Measurements from ENCODE around the gene SLC35A2.

SLC35A2 gene

GRCh38 chrX:48897625-48898306 is 13.7 kb downstream of the SLC35A2 start, which contains the start of the genes PQBP1 and TIMM17B:
Gene PQBP1 (plus strand): TSS chrX:48897930. CDS start chrX:48898510, 580 bp downstream.
Gene TIMM17B (minus strand): TSS chrX:48897768. CDS start chrX:48897749, 19 bp downstream.
- Histone ChIP-seq H3K27me3 (ENCODE audit: insufficient read depth, poor library complexity, severe bottlenecking) (no peaks in the 10 kb centered on the region), H3K4me3 (replicated peaks; ENCODE audit: insufficient read depth, low read length) (peak within 1 kb of the TSS; percentile 79), H3K27ac (replicated peaks) (peak within 1 kb of the TSS; percentile 95)
- DNase-seq (ENCODE audit: low read depth in 1 of 2, low spot score in 1 of 2) = peak; percentile 94
- TF ChIP-seq REST (IDR thresholded peaks at IDR 0.05; ENCODE audit: insufficient replicate concordance, low read depth) = no peak
- TF ChIP-seq POLR2AphosphoS5 (IDR thresholded peaks at IDR 0.05; ENCODE audit: low read depth) = peak; percentile 88
- TF ChIP-seq SPI1 (IDR thresholded peaks at IDR 0.05; ENCODE audit: borderline replicate concordance, low read depth) = peak; percentile 41; the same call in 1 of the 2 replicates

DNA sequence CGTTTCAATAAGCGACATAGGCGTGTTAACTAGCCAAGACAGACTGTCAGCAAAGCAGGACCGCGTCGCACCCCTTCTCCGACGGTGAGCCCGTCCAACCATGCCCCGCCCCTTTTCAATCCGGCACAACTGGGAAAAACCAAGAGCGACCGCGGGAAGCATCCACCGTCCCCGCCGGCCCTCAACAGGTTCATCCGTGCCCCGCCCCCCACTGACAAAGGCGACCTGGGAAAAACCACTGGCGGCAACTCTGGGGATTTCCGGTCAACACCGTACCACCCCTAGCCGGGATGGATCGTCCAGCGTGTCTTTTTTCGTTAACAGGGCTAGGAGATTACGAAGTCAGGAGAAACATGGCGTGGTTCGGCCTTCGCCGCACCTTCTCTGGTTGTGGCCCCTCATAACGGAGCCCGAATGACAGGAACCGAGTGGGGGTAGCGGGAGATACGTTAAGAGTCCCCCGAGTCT is 14.3 kb downstream of the SLC35A2 start:
- no peak for TF ChIP-seq GABPA (IDR thresholded peaks at IDR 0.05; ENCODE audit: low read depth)
- no peak for TF ChIP-seq CTCF (IDR thresholded peaks at IDR 0.05; ENCODE audit: insufficient read depth, low read length)
- TF ChIP-seq REST (IDR thresholded peaks at IDR 0.05; ENCODE audit: insufficient replicate concordance, low read depth) = no peak
- no peak; the same call in 1 of the 2 replicates for TF ChIP-seq POLR2AphosphoS5 (IDR thresholded peaks at IDR 0.05; ENCODE audit: low read depth)
- TF ChIP-seq SPI1 (IDR thresholded peaks at IDR 0.05; ENCODE audit: borderline replicate concordance, low read depth) = no peak
- H3K27me3 ChIP-seq (ENCODE audit: insufficient read depth, poor library complexity, severe bottlenecking) = no peaks in the 10 kb centered on the region
- peak overlapping the region; percentile 95 for H3K27ac ChIP-seq (replicated peaks)
- DNase-seq (ENCODE audit: low read depth in 1 of 2, low spot score in 1 of 2) = peak; percentile 59 to 74
- H3K4me3 ChIP-seq (replicated peaks; ENCODE audit: insufficient read depth, low read length) = peak overlapping the region; percentile 79

DNA sequence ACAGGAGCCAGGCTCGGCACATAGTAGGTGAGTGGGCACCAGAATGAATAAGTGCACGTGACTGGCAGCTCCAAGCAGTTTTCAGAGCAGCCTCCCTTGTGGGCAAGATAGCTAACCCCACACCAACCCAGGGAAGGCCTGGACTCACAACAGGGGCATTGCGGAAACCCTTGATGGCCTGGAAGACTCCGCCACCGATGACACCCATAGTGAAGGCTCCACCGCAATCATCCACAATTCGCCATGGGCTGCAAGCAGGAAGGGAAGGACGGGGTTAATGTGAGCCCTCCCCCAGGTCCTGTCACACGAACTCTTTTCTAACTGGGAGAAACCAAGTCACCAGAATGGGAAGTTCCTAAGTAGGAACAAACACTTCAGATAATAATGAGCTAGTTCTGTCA is 14.8 kb downstream of the SLC35A2 start:
- peak; percentile 21 to 64 for DNase-seq (ENCODE audit: low read depth in 1 of 2, low spot score in 1 of 2)
- TF ChIP-seq CTCF (IDR thresholded peaks at IDR 0.05; ENCODE audit: insufficient read depth, low read length) = no peak
- H3K27ac ChIP-seq (replicated peaks) = peak overlapping the region; percentile 95
- H3K4me3 ChIP-seq (replicated peaks; ENCODE audit: insufficient read depth, low read length) = peak overlapping the region; percentile 79
- H3K27me3 ChIP-seq (ENCODE audit: insufficient read depth, poor library complexity, severe bottlenecking) = no peaks in the 10 kb centered on the region

DNA sequence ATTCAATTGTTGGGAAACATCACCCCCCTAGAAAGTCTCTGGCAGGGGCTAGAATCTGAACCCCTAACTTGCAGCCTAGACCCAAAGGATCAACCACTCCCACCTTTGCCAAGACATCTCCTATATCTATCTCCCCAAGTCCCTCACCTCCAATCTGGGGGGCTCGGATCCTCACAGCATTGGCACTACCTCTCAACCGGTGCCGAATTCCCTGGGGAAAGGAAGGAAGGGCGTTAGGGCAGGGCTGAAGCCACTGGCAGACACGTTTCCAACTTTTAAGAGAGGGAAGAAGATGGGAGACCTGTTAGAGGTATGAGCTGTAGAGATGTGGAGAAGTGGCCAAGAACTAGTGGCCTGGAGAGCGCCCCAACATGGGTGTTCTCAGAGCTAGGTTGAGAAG is 16.6 kb downstream of the SLC35A2 start:
- no peak for DNase-seq (ENCODE audit: low read depth in 1 of 2, low spot score in 1 of 2)
- Histone ChIP-seq H3K27me3 (ENCODE audit: insufficient read depth, poor library complexity, severe bottlenecking) (no peaks in the 10 kb centered on the region), H3K4me3 (replicated peaks; ENCODE audit: insufficient read depth, low read length) (no peak overlapping the region), H3K27ac (replicated peaks) (no peak overlapping the region)
- TF ChIP-seq REST (IDR thresholded peaks at IDR 0.05; ENCODE audit: insufficient replicate concordance, low read depth) = no peak
- TF ChIP-seq GABPA (IDR thresholded peaks at IDR 0.05; ENCODE audit: low read depth) = no peak
- TF ChIP-seq CTCF (IDR thresholded peaks at IDR 0.05; ENCODE audit: insufficient read depth, low read length) = no peak
- TF ChIP-seq SPI1 (IDR thresholded peaks at IDR 0.05; ENCODE audit: borderline replicate concordance, low read depth) = no peak
- no peak for TF ChIP-seq POLR2AphosphoS5 (IDR thresholded peaks at IDR 0.05; ENCODE audit: low read depth)
